Measurements from ENCODE around the gene ZMYND15.

ZMYND15 gene

DNA sequence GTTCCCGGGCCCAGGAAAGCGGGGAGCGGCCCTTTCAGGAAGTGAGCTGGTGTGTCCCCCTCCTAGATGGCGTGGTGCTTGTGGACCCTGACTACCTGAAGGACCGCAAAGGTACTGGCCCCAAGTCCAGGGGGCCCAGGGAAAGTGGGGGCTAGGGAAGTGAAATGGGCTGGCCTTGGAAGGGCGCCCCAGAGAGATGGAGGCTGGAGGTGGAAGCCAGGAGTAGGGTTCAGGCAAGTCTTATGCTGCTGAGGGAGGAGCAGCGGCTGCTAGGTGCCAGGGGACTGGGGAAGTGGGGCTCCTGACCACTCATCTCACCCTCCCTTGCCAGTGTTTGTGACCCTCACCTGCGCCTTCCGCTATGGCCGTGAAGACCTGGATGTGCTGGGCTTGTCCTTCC, 23.6 kb upstream of the ZMYND15 start:
- no peak for DNase-seq

DNA sequence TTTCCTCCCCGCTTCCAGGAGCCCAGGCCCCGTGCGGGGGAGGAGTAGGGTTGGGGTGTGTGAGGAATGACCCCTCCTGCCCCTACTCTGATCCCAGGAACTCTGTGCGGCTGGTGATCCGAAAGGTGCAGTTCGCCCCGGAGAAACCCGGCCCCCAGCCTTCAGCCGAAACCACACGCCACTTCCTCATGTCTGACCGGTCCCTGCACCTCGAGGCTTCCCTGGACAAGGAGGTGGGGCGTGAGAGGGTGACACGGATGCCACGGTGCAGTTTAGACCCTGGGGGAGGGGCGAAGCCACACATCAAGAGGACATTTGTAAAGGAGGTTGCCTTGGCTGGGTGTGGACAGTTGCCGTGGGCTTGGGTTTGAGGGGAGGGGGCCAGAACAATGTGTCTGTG, 21.8 kb upstream of the ZMYND15 start:
- no peak for DNase-seq

DNA sequence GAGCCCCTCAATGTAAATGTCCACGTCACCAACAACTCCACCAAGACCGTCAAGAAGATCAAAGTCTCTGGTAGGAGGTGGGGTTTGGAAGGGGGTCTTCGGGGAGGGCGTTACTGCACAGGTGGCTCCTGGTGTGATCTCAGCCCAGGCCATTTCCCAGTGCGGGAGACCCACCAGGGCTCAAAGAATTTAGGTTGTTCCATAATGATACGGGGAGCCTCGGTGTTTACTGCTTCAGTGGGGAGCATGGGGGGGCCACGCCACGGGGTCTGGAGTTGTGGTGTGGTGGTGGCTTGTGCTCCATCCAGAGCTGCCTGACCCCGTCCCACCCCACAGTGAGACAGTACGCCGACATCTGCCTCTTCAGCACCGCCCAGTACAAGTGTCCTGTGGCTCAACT, 21.4 kb upstream of the ZMYND15 start:
- DNase-seq = no peak

DNA sequence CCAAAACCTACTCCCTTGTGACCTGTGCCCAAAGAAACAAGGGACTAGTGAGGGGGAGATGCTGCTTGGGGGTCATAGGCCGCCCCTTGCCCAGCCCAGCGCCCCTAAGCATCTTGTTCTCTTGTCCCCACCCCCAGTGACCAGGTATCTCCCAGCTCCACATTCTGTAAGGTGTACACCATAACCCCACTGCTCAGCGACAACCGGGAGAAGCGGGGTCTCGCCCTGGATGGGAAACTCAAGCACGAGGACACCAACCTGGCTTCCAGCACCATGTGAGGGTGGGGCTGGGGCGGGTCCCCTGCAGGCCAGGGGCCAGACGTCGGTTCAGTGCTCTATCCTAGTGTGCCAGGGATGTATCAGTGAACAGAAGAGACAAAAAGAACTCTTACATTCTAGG, 20.5 kb upstream of the ZMYND15 start:
- DNase-seq = no peak

DNA sequence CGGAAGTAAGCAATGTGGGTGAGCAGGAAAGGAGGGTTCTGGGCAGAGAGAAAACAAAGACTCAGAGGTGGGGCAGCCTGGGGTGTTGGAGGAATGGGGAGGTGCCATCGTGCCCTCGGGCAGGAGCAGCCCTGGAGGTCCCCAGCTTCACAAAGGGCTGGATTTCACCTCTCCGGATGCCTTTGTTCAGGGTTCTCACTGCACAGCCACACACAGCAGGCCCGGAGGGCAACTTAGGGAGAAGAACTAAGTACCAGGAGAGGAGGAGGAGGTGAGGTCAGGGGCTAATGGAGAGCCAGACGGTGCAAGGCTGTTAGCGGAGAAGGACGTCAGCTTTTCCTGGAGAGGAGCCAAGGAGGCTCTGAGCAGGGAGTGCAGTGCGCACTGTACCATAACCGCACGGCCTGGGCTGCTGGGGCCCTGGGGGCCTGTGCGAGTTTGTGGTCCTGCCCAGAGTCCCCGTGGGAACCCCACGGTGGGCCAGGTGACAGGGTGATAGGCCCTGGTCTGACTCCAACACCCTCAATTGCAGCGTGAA, 19.9 kb upstream of the ZMYND15 start:
- no peak for DNase-seq

DNA sequence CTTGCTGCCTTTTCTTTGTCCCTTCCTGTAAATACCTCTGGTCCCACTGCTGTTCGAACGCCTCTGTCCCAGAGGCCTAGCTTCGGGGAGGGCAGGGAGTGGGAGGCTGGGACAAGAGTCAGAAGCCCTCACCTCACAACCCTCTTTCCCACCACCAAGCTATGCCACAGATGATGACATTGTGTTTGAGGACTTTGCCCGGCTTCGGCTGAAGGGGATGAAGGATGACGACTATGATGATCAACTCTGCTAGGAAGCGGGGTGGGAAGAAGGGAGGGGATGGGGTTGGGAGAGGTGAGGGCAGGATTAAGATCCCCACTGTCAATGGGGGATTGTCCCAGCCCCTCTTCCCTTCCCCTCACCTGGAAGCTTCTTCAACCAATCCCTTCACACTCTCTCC, 18.8 kb upstream of the ZMYND15 start:
- no peak for DNase-seq

DNA sequence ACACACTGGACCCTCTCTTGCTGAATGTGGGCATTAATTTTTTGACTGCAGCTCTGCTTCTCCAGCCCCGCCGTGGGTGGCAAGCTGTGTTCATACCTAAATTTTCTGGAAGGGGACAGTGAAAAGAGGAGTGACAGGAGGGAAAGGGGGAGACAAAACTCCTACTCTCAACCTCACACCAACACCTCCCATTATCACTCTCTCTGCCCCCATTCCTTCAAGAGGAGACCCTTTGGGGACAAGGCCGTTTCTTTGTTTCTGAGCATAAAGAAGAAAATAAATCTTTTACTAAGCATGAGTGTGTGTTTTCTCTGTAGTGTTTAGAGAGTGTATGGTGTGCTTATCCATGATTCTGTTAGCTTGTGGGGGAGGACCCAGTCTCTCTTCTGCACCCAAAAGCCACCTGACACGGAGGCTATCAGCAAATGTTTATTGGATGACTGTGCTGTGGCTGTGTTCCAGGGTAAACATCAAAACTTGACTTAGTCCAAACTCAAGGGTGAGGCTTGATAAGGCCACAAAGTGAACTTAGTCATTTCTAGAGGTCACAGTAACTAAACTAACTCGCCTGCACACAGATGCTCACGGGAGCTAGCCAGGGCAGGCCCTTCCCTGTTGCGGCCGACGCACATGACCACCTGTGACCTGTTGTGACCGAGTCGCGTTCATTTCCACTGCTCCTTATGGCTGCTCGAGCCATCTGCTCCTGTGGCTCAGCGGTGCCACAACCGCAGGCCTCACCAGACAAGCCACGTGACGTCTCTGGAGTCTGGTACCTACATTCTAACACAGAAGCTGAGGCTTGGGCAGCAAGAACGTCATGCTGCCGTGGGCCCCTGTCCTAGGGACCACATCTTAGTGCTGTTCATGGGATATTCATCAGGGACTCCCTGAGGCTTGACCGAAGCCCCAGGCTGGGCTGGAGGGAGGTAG, 18.2 kb upstream of the ZMYND15 start:
- no peak for DNase-seq

DNA sequence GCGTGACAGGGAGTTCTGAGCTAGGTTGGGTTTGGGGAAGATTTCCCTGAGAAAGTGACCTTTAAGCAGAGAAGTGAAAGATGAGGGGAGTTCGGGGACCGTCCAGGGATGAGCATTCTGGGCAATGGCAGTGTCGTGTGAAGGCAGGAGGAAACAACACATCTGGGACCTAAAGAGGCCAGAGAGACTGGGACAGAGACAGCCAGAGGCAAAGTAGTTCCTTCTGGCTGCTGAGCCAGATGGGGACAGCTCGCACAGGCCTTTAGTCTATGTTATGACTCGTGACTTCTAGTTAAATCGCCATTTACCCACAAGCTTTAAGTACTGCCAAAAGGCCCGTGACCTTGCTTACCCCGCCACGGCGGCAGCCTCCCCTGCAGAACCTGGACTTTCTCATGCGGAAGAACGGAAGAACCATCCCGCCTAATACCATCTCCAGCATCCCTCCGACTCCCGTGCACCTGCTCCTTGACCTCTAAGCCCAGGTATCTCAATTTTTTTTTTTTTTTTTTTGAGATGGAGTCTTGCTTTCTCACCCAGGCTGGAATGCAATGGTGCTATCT, 16.9 kb upstream of the ZMYND15 start:
- DNase-seq = no peak

DNA sequence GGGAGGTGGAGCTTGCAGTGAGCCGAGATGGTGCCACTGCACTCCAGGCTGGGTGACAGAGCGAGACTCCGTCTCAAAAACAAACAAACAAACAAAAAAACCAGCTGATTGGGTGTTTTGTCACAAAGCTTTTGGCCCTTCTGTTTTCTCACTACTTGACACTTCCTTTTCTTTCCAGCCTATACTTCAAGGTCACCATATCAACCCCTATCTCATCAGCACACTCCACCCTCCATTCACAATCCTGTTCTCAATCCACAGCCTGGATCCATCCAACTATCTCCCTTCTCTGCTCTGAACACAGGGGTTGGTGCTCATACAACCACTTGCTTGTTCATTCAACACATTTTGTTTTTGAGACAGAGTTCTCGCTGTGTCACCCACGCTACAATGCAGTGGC, 15.0 kb upstream of the ZMYND15 start:
- no peak for DNase-seq

DNA sequence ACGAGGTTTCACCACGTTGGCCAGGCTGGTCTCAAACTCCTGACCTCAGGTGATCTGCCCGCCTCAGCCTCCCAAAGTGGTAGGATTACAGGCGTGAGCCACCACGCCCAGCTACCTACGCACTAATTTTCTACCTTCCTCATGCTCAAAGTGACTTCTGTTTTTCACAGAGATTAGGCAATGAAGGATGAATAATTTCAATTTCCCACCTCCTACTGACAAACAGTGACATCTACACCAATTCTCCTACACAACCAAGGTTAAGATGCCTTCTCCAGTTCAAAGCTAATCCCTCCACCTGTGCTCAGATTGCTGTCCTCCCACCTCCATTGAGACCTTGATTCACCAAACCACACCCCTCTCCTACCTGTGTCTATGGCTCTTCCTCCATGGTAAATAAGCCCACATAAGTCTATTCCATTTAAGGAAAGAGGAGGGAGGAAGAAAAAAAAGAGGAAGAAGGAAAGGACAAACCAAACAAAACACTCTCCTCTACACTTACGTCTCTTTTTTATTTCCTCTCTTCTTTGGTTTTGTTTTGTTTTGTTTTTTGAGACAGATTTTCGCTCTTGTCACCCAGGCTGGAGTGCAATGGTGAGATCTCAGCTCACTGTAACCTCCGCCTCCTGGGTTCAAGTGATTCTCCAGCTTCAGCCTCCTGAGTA, 13.9 kb upstream of the ZMYND15 start:
- no peak for DNase-seq

DNA sequence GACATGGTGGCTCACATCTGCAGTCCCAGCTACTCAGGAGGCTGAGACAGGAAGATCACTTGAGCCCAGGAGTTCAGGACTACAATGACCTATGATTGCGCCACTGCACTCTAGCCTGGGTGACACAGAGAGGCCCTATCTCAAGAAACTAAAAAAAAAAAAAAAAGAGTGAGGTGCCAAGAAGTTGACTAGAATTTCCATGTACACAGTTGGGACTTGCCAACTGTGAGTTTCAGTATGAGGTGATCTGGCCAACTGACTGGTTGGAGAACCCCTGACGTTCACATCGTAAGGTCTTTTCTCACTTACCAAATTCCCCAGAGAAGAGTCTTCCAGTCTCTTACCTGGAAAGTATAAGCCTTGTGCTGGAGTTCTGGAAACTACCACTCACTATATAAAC, 11.5 kb upstream of the ZMYND15 start:
- DNase-seq = no peak

DNA sequence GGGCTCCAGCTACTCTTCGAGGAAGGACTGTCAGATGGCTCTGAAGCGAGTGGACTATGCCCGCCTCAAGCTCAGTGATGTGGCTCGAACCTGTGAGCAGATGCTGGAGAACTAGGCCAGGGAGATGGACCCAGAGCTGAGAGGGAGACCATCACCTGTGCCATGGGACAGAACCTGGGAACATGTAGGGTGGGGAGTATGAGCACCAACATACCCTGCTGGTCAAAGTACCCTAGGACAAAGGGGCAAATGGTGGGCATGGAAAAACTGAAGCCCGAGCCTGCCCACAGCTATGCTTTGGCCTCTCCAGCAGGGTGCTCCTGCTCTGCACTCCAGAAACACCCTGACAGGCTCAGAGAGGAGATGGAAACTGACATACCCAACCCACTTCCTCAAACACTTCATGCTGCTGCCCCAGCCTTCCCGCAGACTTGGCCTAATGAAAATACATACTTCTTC, 6.5 kb upstream of the ZMYND15 start:
- DNase-seq = no peak

DNA sequence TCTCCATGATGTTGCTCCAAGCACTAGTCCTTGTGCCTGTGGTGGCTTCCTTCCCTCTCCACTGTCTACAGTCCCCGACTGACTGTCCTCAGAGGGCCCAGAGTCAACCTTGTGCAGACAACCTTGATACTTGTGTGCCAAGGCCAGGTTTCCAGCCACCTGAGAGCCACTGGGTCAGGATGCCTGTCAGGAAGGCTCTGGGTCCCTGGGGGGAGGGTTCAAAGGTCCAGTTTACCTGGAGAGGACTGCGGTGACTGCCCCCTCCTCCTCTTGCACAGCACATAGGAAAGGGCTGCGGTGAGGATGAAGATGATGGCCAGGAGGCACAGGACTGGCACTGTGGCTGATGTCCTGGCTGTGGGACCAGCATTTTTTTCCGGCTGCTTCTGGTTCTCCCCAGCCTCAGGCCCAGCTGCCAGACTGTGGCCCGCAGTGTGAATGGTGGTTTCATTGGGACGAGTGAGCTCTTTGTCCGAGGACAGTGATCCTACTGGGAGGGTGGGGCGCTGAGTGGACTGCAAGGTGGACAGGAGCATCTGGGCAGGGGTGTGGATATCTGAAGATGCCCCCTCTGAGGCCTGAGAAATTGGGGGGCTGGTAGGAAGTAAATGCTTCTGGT, 4.7 kb upstream of the ZMYND15 start:
- DNase-seq = no peak

DNA sequence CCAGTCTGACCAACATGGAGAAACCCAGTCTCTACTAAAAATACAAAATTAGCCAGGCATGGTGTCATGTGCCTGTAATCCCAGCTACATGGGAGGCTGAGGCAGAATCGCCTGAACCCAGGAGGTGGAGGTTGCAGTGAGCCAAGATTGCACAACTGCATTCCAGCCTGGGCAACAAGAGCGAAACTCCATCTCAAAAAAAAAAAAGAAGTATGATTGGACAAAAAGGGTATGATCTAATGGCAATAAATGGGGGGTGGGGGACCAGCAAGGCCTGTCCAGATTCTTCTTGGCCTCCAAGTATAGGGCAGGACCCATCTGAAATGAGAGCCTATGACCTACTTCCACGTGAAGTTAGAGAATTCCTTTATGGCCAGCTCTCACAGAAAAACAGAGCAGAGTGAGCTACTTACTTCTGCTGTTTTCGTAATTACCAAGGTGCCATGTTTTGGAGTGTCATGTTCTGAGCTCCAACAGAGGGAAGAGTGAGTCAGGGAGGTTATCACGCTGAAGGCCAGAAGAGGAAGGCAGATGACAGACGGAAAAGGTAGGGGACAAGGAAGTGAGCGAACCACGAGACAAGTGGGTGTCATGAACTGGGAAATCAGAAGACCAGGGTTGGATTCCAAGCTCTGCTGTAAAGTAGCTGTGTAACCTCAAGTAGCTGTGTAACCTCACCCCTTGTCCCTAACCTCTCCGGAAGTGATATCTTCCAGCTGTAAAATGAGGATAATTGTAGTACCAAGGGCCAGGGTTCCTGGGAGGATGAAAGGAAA, 3.6 kb upstream of the ZMYND15 start:
- no peak for DNase-seq

DNA sequence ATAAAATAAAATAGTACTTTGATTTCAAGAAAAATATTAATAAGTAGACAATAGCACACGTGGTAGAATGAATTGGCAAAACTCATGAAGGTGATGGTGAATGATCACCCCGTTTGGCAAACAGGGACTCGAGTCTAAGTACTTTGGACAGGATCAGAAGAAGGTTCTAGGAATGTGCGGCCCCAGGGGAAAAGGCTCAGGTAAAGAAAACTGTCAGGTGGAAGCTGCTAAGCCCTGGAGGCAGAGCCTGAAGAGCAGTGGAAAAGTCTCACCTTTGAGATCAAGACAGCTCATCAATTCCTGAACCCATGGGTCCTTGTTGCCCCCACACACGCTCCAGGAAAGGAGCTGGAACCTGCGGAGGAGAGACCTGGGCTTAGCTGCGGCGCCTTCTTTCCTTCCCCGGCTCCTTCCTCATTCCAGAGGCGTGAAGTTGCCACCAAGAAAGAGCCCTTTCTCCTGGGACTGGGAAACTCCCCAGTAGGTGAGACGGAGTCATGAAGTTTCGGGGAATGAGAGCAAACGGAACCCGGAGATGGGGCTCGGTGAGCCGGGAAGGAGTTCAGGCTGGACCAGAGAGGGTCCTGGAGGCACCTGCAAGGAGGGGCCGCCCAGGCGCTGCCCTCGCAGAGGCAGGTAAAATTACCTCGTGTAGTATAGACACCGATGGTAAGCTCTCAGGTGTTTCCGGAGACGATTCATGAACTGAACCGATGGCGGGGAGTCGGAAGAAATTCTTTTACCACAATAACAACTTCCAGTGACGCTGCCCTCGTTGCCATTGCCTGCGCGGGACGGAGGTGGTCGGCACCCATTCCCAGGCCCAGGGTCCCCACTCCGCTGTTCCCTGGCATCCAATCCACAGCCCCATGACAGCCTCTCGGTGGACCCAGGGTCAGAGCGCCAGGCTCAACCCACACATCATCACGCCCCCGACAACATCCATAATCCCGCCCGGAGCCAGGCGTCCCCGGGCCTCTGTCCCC, 1.2 kb upstream of the ZMYND15 start:
- DNase-seq = no peak

DNA sequence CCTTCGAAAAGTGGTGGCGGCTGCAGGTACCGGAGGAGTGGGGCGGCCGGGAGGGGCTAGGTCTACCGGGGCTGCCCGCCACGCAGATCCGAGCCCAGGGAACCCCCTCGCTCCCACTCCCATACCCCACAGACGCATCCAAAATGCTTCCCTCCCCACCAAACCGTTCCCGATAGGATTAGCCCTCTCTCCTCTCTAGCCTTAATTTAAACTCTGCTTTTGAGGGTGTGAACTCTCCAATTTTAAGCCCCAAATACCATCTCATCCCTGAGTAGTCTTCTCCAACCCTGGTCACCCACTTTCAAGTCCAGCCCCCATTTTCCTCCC, 355 bp downstream of the ZMYND15 start:
- DNase-seq = no peak

DNA sequence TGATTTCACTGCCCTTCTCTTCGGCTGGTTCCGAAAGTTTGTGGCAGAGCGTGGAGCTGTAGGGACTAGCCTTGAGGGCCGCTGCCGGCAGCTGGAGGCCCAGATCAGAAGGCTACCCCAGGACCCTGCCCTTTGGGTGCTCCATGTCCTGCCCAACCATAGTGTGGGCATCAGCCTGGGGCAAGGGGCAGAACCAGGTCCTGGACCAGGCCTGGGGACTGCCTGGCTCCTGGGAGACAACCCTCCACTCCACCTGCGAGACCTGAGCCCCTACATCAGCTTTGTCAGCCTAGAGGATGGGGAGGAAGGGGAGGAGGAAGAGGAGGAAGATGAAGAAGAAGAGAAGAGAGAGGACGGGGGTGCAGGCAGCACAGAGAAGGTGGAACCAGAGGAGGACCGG, 951 bp downstream of the ZMYND15 start:
- DNase-seq = no peak

DNA sequence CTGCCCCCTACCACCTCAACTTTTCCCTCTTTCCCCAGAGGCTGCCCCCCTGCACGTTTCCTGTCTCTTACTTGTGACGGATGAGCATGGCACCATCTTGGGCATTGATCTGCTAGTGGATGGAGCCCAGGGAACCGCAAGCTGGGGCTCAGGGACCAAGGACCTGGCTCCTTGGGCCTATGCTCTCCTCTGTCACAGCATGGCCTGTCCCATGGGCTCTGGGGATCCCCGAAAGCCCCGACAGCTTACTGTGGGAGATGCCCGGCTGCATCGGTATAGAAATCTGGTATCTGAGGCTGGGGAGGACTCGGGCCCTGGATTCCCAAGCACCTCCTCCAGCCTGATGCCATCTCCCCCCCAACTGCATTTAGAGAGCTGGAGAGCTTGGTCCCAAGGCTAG, 1.9 kb downstream of the ZMYND15 start:
- no peak for DNase-seq

DNA sequence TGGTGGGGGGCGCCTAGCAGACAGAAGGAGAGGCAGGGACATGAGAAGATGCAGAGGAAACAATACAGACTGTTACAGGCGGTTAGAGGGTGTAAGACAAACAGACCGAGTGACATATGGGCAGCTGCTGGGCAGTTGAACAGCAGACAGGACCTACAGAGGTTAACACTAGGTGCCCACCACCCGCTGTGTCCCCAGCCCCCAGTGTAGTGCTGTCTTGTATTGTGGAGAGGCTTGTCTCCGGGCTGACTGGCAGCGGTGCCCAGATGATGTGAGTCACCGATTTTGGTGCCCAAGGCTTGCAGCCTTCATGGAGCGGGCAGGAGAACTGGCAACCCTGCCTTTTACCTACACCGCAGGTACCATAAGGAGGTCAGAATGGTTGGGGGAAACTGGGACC, 2.5 kb downstream of the ZMYND15 start:
- no peak for DNase-seq

DNA sequence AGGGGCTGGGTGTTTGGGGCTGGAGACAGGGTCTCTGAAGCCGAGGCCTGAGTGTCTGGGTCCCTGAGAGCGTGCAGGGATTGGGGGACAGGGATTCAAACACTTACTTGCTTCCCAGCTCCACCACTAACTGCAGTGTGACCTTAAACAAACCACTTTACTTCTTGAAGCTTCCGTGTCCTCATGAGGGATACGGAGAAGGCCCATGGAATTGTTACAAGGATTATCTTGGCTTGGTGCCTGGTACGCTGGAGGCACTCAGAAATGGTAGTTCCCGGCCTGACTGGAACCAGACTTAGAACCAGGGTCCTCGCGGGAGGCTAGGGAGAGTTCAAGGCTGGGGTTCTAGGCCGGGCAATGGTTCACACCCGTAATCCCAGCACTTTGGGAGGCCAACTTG, 3.0 kb downstream of the ZMYND15 start:
- DNase-seq = no peak

DNA sequence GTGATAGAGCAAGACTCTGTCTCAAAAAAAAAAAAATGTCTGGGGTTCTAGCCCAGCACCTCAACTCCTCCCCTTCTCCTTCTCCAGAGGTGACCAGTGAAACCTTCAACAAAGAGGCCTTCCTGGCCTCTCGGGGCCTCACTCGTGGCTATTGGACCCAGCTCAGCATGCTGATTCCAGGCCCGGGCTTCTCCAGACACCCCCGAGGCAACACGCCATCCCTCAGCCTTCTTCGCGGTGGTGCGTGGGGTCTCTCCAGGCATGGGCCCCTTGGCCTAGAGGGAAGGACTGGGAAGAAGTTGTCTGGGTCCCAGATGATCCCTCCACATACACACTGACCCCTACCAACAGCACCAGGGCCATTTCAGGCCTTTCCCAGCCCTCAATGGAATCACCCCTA, 3.6 kb downstream of the ZMYND15 start:
- no peak for DNase-seq

Measured in activated naive CD4-positive, alpha-beta T cell treated with anti-CD3 and anti-CD28 coated beads, Interleukin-2, amount 50 U/mL, for 16 hours (primary cell).